Endothelial cell (in vitro differentiated cells): ENCODE results near the gene WWC2. TPM values are rescaled to one million over a fixed set of nuclear protein-coding genes. Genes with fewer than 3 reads are reported as not detected.

Experiments
- DNase-seq: peaks from one replicate; pipeline ENCODE4 v3.0.0; 2021; ENCODE audit warnings: low spot score
- H3K27ac Mint-ChIP-seq: one replicate; pipeline ENCODE4 v1.8.0; 2021; ENCODE audit warnings: mixed read lengths, inconsistent platforms; ENCODE audit not compliant: unreplicated experiment
- H3K27me3 Mint-ChIP-seq: one replicate; pipeline ENCODE4 v1.8.0; 2021; ENCODE audit warnings: mild to moderate bottlenecking, moderate library complexity, mixed read lengths, inconsistent platforms; ENCODE audit not compliant: unreplicated experiment
- H3K36me3 Mint-ChIP-seq: one replicate; pipeline ENCODE4 v1.8.0; 2021; ENCODE audit warnings: mild to moderate bottlenecking, low read depth, mixed read lengths, inconsistent platforms; ENCODE audit not compliant: unreplicated experiment
- H3K4me1 Mint-ChIP-seq: one replicate; pipeline ENCODE4 v1.8.0; 2021; ENCODE audit warnings: mild to moderate bottlenecking, mixed read lengths, inconsistent platforms; ENCODE audit not compliant: unreplicated experiment
- H3K4me3 Mint-ChIP-seq: one replicate; pipeline ENCODE4 v1.8.0; 2021; ENCODE audit warnings: mild to moderate bottlenecking, mixed read lengths, inconsistent platforms; ENCODE audit not compliant: unreplicated experiment
- H3K9me3 Mint-ChIP-seq: one replicate; pipeline ENCODE4 v1.8.0; 2021; ENCODE audit warnings: mixed read lengths, inconsistent platforms; ENCODE audit not compliant: unreplicated experiment
- CTCF ChIP-seq: fragments of 200-600 bp; sonication (generic); IDR thresholded peaks from one replicate; pipeline ENCODE4 v1.5.0; 2021; ENCODE audit warnings: antibody characterized with exemption; ENCODE audit not compliant: unreplicated experiment
- total RNA-seq: library from RNA; stranded (reverse); fragmentation: NEBNext Ultra II Directional; extraction: Animal tissue kit (Norgen Biotek cat#: 25700); gene quantifications from one replicate; pipeline ENCODE4 v1.2.1, GENCODE V29; 2021; ENCODE audit not compliant: unreplicated experiment

The WWC2 gene
- total RNA-seq, 1 donor from 2014 or later: 32.0 TPM

GRCh38 chr4:183266371-183266770, 167.3 kb downstream of the WWC2 start:
- no peaks in the 10 kb centered on the region for H3K9me3 Mint-ChIP-seq
- DNase-seq: no peak
- H3K36me3 Mint-ChIP-seq: no peaks in the 10 kb centered on the region
- no peaks in the 10 kb centered on the region for H3K27me3 Mint-ChIP-seq
- H3K4me1 Mint-ChIP-seq: peaks cover 13% of the 10 kb centered on the region
- no peak overlapping the region for H3K4me3 Mint-ChIP-seq
- TF ChIP-seq CTCF: no peak
- H3K27ac Mint-ChIP-seq: no peak overlapping the region

- no peak for TF ChIP-seq CTCF
- Mint-ChIP-seq H3K27ac (no peak overlapping the region), H3K36me3 (peaks cover 12% of the 10 kb centered on the region), H3K4me3 (no peak overlapping the region), H3K9me3 (no peaks in the 10 kb centered on the region), H3K4me1 (no peaks in the 10 kb centered on the region), H3K27me3 (no peaks in the 10 kb centered on the region)
- no peak for DNase-seq
Measured at GRCh38 chr4:183268556-183268955, 169.5 kb downstream of the WWC2 start.

- Mint-ChIP-seq H3K9me3 (peaks cover 7% of the 10 kb centered on the region), H3K36me3 (peaks cover 37% of the 10 kb centered on the region), H3K4me1 (no peaks in the 10 kb centered on the region), H3K4me3 (no peak overlapping the region), H3K27me3 (no peaks in the 10 kb centered on the region), H3K27ac (no peak overlapping the region)
- no peak for DNase-seq
- TF ChIP-seq CTCF: no peak
Measured at GRCh38 chr4:183272384-183272783, 173.3 kb downstream of the WWC2 start.

GRCh38 chr4:183276106-183276505, 177.0 kb downstream of the WWC2 start:
- Mint-ChIP-seq H3K4me1 (no peaks in the 10 kb centered on the region), H3K27me3 (no peaks in the 10 kb centered on the region), H3K4me3 (no peak overlapping the region), H3K36me3 (peaks cover 37% of the 10 kb centered on the region), H3K27ac (no peak overlapping the region), H3K9me3 (peaks cover 7% of the 10 kb centered on the region)
- TF ChIP-seq CTCF: no peak
- DNase-seq: no peak

GRCh38 chr4:183284258-183284785, 185.3 kb downstream of the WWC2 start:
- no peak for DNase-seq
- peaks cover 20% of the 10 kb centered on the region for H3K36me3 Mint-ChIP-seq
- H3K27me3 Mint-ChIP-seq: peaks cover 2% of the 10 kb centered on the region
- no peak overlapping the region for H3K4me3 Mint-ChIP-seq
- no peak for TF ChIP-seq CTCF
- H3K27ac Mint-ChIP-seq: no peak overlapping the region
- peaks cover 13% of the 10 kb centered on the region for H3K4me1 Mint-ChIP-seq
- no peaks in the 10 kb centered on the region for H3K9me3 Mint-ChIP-seq
